Aorta (tissue), 5 donors: Measurements from ENCODE around the gene ZNF850. TPM values are rescaled to one million over a fixed set of nuclear protein-coding genes. Genes with fewer than 3 reads are reported as not detected.
A peak's percentile ranks its signal among the peaks of the same experiment; 100 is the strongest.
"Not testable (repeated sequence)": the region's sequence is repeated elsewhere in the genome, so short reads cannot be mapped to it uniquely, and the experiment has no call there.

Experiments
- ATAC-seq: fragments of 200-7000 bp; cut with Tn5 transposase; one replicate; pipeline ENCODE4 v1.9.1; 2022; ENCODE audit warnings: moderate library complexity; ENCODE audit not compliant: low FRiP score
- DNase-seq, 2 donors: peaks; one replicate each; pipeline ENCODE4 v3.0.0-alpha.2; 2020
- H3K27ac ChIP-seq, 2 donors: one replicate each; pipeline ENCODE4 v1.5.1; 2013; ENCODE audit warnings: low read length in 2 of 2, mild to moderate bottlenecking in 2 of 2, moderate library complexity in 2 of 2, control low read depth in 1 of 2, inconsistent platforms in 1 of 2, low read depth in 1 of 2
- H3K27me3 ChIP-seq, 2 donors: one replicate each; pipeline ENCODE4 v1.6.1; 2013; ENCODE audit warnings: control low read depth in 1 of 2, low read length in 1 of 2, mild to moderate bottlenecking in 1 of 2, moderate library complexity in 1 of 2; ENCODE audit not compliant: insufficient read depth in 2 of 2, control insufficient read depth in 1 of 2
- H3K36me3 ChIP-seq, 2 donors: one replicate each; pipeline ENCODE4 v1.6.1; 2013; ENCODE audit warnings: control low read depth in 1 of 2, low read length in 1 of 2, mild to moderate bottlenecking in 1 of 2; ENCODE audit not compliant: insufficient read depth in 2 of 2, control insufficient read depth in 1 of 2
- H3K4me1 ChIP-seq, 2 donors: one replicate each; pipeline ENCODE4 v1.6.1; 2013; ENCODE audit warnings: low read length in 2 of 2, control low read depth in 1 of 2, mild to moderate bottlenecking in 1 of 2, moderate library complexity in 1 of 2; ENCODE audit not compliant: insufficient read depth in 2 of 2, control insufficient read depth in 1 of 2
- H3K4me3 ChIP-seq, 2 donors: one replicate each; pipeline ENCODE4 v1.5.1; 2013; ENCODE audit warnings: low read length in 2 of 2, control low read depth in 1 of 2, mild to moderate bottlenecking in 1 of 2
- H3K9me3 ChIP-seq: one replicate; pipeline ENCODE4 v1.6.1; 2013; ENCODE audit warnings: mild to moderate bottlenecking, low read length; ENCODE audit not compliant: control insufficient read depth
- WGBS, 2 donors: extraction: QIAGEN DNeasy Blood & Tissue Kit; methylation state at CpG; one replicate each; pipeline ENCODE4 v1.1.7; 2013; 5-methylcytosine and 5-hydroxymethylcytosine counted together
- intact Hi-C, 2 donors: fragments of 100-400 bp; cut with DNase I; formaldehyde crosslinking; loops; one replicate each; pipeline versions ENCODE4 v1.14.2 to v1.15.0; 2022
- polyA plus RNA-seq, 2 donors: library from polyadenylated mRNA; stranded (reverse); fragments of 200-250 nt; gene quantifications; one replicate each; pipeline ENCODE4 v1.2.3, GENCODE V29; 2013
- total RNA-seq, 2 donors: library from RNA; stranded (reverse); fragmentation: NEBNext Ultra II Directional; extraction: Animal tissue kit (Norgen Biotek cat#: 25700); gene quantifications; one replicate each; pipeline ENCODE4 v1.2.1, GENCODE V29; 2021
- donor health status: healthy with polysubstance abuse.
- donor health status: Bipolar disorder and iron deficiency.
- donor health status: DM: no; HTN: no; CAD: no.
- donor health status: DM: no; HTN: no; CAD: no.
- donor health status: DM: yes; HTN: yes; CAD: no.

The ZNF850 gene
- total and polyA plus RNA-seq, 4 donors, result 0.13 to 4.2 (median 2.1) TPM

GRCh38 chr19:36775768-36776167 is 3.2 kb upstream of the ZNF850 start:
- no peaks in the 10 kb centered on the region for H3K27me3 ChIP-seq
- DNase-seq, result peak; percentile 47 to 76
- no peak overlapping the region for H3K27ac ChIP-seq
- no peaks in the 10 kb centered on the region for H3K36me3 ChIP-seq
- WGBS, 2 donors, result 7 to 11% methylated on average over 36 to 38 of the region's 38 CpGs
- H3K4me1 ChIP-seq, result no peaks in the 10 kb centered on the region
- intact Hi-C loops, result no loop called here
- ATAC-seq, result no peak
- H3K9me3 ChIP-seq, result peaks cover 2% of the 10 kb centered on the region
- peak overlapping the region in 1 of 2 donors; percentile 10 for H3K4me3 ChIP-seq

GRCh38 chr19:36773223-36773579 is 594 bp upstream of the ZNF850 start:
- Histone ChIP-seq H3K36me3 (no peaks in the 10 kb centered on the region), H3K27ac (peak overlapping the region in 1 of 2 donors; percentile 12), H3K27me3 (no peaks in the 10 kb centered on the region), H3K4me3 (peak overlapping the region in 1 of 2 donors; percentile 41), H3K9me3 (peaks cover 2% of the 10 kb centered on the region), H3K4me1 (no peaks in the 10 kb centered on the region)
- ATAC-seq (peak; percentile 10), DNase-seq (no peak)
- intact Hi-C loops, result loop anchor here in 1 of 2 donors (2.0 kb wide), 1 partner anchor 66 kb away; the partner anchor contains the start of gene ZNF790
- WGBS, 2 donors, result 3% methylated on average over 15 of the region's 15 CpGs

- peak overlapping the region; percentile 42 to 58 for H3K4me3 ChIP-seq
- intact Hi-C loops, result loop anchor here in 1 of 2 donors (2.0 kb wide), 1 partner anchor 67 kb away; the partner anchor contains the start of gene ZNF790
- no peaks in the 10 kb centered on the region for H3K27me3 ChIP-seq
- H3K4me1 ChIP-seq, result no peaks in the 10 kb centered on the region
- H3K27ac ChIP-seq, result peak overlapping the region in 1 of 2 donors; percentile 43
- DNase-seq, result peak; percentile 74 to 85
- WGBS, 2 donors, result 0 to 1% methylated on average over 29 of the region's 29 CpGs
- ATAC-seq, result peak; percentile 59
- H3K36me3 ChIP-seq, result no peaks in the 10 kb centered on the region
- peaks cover 2% of the 10 kb centered on the region for H3K9me3 ChIP-seq
These were observed 1.1 kb downstream of the ZNF850 start for GRCh38 chr19:36771261-36772231.

- WGBS, 2 donors, result 97% methylated on average over 4 of the region's 4 CpGs
- Histone ChIP-seq H3K27me3 (no peaks in the 10 kb centered on the region), H3K9me3 (peaks cover 41% of the 10 kb centered on the region), H3K4me3 (peak overlapping the region; percentile 10 to 23), H3K36me3 (peaks cover 16 to 42% of the 10 kb centered on the region in 2 donors), H3K27ac (no peak overlapping the region), H3K4me1 (no peaks in the 10 kb centered on the region)
- DNase-seq (no peak), ATAC-seq (no peak)
- intact Hi-C loops, result no loop called here
These were observed 22.4 kb downstream of the ZNF850 start for GRCh38 chr19:36750066-36750691.

GRCh38 chr19:36749613-36750012 is 23.0 kb downstream of the ZNF850 start:
- H3K9me3 ChIP-seq, result peaks cover 41% of the 10 kb centered on the region
- DNase-seq, ATAC-seq, H3K27me3 ChIP-seq, intact Hi-C loops, H3K27ac ChIP-seq, H3K4me1 ChIP-seq: not testable (repeated sequence)
- WGBS, 2 donors, result 98 to 100% methylated on average over 8 of the region's 8 CpGs
- H3K4me3 ChIP-seq, result peak overlapping the region in 1 of 2 donors; percentile 23
- H3K36me3 ChIP-seq, result peaks cover 17 to 42% of the 10 kb centered on the region in 2 donors

- Histone ChIP-seq H3K9me3 (peaks cover 43% of the 10 kb centered on the region), H3K27me3 (no peaks in the 10 kb centered on the region), H3K36me3 (peaks cover 17 to 39% of the 10 kb centered on the region in 2 donors), H3K27ac (no peak overlapping the region), H3K4me3 (no peak overlapping the region), H3K4me1 (no peaks in the 10 kb centered on the region)
- no peak for DNase-seq
- ATAC-seq, result no peak
- WGBS, 2 donors, result 98 to 99% methylated on average over 10 of the region's 10 CpGs
- intact Hi-C loops, result no loop called here
These were observed 24.0 kb downstream of the ZNF850 start for GRCh38 chr19:36748431-36749275.

- Histone ChIP-seq H3K4me1 (no peaks in the 10 kb centered on the region), H3K9me3 (peaks cover 45% of the 10 kb centered on the region), H3K27ac (no peak overlapping the region), H3K36me3 (peaks cover 17 to 38% of the 10 kb centered on the region in 2 donors), H3K27me3 (no peaks in the 10 kb centered on the region), H3K4me3 (no peak overlapping the region)
- no peak for DNase-seq
- WGBS, 2 donors, result 97 to 99% methylated on average over 10 of the region's 10 CpGs
- no peak for ATAC-seq
- intact Hi-C loops, result no loop called here
These were observed 24.9 kb downstream of the ZNF850 start for GRCh38 chr19:36747750-36748149.

GRCh38 chr19:36745870-36746269 is 26.7 kb downstream of the ZNF850 start:
- no peaks in the 10 kb centered on the region for H3K4me1 ChIP-seq
- 97 to 98% methylated on average over 4 of the region's 4 CpGs for WGBS, 2 donors
- ATAC-seq (no peak), DNase-seq (no peak)
- H3K36me3 ChIP-seq, result peaks cover 17 to 34% of the 10 kb centered on the region in 2 donors
- H3K9me3 ChIP-seq, result peaks cover 45% of the 10 kb centered on the region
- no peaks in the 10 kb centered on the region for H3K27me3 ChIP-seq
- intact Hi-C loops, result no loop called here
- H3K4me3 ChIP-seq, result no peak overlapping the region
- H3K27ac ChIP-seq, result no peak overlapping the region
